GM19023 (cell line): ENCODE results near the gene IP6K1.

Experiments used
- ATAC-seq: cut with Tn5 transposase; IDR thresholded peaks from one replicate; pipeline ENCODE4 v1.9.1; 2021; ENCODE audit warnings: mild to moderate bottlenecking, moderate library complexity; ENCODE audit not compliant: unreplicated experiment

The IP6K1 gene

GRCh38 chr3:49727154-49727923, 59.0 kb downstream of the IP6K1 start:
- no peak for ATAC-seq

DNA sequence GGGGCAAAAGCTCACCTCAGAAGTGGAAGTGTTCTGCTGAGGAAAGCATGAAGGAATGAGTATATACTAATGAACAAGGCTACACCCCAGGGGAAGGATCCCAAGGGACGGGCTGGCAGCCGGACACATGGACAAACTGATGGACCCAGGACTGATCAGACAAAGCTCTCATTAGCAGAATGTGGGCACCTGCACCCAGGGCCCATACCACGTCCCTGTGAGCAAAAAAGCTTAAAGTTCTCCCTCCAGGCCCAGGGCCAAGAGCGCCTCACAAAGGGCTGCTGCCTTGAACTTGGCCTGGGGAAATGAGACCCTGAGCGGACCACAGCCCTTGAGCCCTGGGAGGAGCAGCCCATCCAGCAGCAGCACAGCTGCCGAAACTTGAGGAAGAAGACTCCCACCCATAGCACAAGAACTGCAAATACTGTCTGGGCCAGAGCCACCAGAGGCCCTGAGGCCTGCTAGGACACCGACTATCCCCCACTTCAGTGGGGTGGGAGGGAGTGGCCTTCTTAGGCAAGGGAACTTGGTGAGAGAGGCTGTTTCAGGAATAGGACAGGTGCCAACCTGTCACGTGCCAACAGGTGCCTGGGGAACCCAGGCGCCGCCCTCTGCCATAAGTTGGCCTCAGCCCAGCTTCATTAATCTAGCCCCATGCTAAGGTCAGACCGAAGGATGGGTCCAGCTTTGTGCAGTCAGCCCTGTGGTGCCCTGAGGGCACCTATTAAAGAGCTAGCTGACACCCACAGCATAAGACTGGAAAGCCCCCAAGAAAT, 60.2 kb downstream of the IP6K1 start:
- no peak for ATAC-seq

DNA sequence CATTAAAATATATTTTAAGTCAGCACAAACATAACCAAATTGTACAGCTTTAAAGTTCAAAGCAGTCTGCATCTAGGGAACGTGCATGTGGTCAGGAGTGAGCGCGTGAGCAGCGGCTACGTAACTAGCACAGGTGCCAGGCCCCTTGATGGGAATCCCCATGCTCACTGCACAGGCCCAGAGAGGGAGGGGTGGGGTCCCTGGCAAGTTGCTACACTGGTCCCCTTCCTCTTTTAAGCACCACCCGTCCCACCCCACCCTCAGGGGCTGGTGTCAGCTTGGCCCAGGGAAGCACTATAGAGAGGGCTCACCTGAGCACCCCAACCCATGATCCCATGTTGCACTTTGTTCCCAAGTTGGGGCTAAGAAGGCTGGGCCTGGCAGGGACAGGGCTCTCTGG, 61.8 kb downstream of the IP6K1 start:
- no peak for ATAC-seq

DNA sequence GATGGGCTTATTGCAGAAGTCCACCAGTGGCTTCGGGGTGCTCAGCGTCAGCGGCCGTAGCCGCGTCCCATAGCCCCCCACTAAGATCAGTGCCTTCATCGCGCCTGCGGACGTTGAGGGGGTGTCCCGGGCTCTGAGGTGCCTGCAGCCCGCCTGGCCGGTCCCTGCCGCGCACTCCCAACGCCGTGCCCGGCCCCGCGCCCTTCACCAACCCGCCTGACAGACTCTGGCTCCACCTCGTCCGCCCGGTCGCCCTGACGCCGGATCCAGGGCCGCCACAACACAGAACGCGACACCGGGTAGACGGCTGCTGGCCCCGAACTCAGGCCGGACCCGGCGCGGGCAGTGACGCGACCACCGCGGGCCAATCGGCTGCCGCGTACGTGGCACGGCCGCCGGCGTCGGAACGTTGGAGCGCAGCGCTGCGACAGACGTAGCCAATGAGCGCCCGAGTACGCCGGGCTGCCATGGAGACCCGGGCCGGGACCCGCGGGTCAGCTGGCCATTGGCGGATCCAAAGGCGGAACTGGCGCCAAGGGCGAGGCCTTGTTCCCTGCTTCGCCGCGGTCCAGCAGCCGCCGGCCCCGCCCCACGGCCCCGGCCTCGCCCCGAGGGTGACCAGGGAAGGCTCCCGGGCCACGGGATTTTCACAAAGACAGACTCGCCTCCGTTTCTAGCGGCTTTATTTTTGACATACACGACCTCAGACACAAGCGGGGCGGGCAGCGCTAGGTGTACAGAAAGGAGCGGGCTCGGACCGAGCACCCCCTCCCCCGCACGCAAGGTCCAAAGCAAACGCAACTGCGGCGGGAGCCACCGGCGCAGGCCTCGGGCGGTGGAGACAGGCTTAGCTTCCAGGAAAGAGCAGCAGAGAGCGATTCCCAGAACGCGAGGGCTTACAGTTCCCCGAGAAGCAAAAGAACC, 62.5 kb downstream of the IP6K1 start, which contains the start of gene GMPPB:
Gene GMPPB, minus strand, starts transcription at position 324 of the 924 bp plus-strand sequence. Its CDS starts 225 bp downstream, at position 99.
- ATAC-seq, result peak; percentile 80

GRCh38 chr3:49723296-49723627, 63.1 kb downstream of the IP6K1 start:
- ATAC-seq, result no peak

- ATAC-seq, result no peak
Measured at GRCh38 chr3:49722896-49723295, 63.4 kb downstream of the IP6K1 start.

DNA sequence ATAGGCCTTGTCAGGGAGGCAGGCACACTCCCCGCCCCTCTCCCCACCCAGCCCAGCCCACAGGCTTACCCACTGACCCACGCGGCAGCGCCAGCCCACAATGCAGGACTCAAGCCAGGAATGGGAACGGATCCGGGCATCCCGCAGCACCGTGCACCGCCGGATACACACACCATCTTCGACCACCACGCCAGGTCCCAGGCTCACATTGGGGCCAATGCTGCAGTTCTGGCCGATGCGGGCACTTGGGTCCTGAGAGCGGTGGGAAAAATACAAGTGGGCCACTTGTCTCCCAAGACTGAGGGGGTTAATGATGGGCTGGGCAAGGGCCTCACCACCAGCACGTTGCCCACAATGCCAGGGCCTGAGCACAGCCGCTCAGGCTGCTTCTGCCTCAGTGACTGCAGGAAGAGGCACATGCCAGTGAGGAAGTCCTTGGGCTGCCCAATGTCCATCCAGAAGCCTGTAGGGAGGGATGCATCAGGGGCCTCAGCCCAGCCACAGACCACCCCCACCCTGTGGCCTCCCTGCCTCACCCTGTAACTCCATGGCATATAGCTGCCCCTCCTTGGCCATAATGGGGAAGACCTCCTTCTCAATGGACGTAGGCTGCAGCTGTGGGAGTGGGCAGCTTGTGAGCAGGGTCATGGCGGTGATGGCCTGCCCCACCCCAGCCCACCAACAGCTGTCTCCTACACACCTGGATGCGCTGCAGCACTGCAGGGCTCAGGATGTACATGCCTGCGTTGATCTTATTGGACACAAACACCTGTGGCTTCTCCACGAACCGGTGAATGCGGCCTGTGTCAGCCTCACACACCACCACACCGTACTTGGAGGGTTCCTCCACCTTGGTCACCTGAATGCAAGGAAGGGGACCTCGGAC, 64.2 kb downstream of the IP6K1 start:
- ATAC-seq, result no peak

DNA sequence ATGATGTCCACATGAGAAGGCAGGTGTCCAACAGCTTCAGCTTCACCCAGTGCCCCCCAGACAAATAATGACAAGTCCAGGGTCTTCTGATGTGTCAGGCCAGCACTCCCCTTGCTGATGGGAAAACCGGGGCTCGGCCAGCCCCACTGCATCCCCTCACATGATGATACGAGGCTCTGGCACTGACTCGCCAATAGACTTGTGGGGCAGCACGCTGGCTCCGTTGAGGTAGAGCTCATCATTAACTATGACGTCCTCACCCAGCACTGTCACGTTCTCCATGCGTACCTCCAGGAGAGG, 64.8 kb downstream of the IP6K1 start:
- ATAC-seq, result no peak

DNA sequence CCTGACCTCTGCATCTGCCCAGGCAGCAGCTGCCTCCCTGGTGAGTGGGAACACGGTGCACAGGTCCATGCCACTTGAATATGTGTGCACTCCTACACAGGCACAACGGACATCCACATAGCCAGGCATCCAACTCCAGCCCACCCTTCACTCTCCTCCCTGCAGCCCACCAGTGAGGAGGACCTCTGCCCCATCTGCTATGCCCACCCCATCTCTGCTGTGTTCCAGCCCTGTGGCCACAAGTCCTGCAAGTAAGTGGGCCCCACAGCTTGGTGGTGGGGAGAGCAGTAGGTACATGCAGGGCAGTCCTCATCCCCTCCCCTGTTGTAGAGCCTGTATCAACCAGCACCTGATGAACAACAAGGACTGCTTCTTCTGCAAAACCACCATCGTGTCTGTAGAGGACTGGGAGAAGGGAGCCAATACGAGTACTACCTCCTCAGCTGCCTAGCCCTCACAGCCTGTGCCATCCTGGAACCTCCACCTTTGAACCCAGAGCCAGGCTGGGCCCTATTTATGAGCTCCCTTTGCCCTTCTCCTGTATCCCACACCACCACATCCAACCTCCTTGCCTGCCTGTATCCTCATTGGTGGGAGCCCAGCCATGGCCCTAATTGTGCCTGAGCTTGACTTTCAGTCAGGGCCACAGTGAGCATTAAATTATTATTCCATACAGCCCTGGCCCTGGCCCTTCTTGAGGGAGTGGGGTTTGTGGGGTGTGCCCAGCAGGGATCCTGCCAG, 65.3 kb downstream of the IP6K1 start:
- ATAC-seq, result no peak

GRCh38 chr3:49719214-49719884, 67.0 kb downstream of the IP6K1 start, which contains the start of gene AMIGO3:
AMIGO3 (minus strand) TSS chr3:49719684; CDS start chr3:49719465, 219 bp downstream.
- peak; percentile 47 for ATAC-seq

DNA sequence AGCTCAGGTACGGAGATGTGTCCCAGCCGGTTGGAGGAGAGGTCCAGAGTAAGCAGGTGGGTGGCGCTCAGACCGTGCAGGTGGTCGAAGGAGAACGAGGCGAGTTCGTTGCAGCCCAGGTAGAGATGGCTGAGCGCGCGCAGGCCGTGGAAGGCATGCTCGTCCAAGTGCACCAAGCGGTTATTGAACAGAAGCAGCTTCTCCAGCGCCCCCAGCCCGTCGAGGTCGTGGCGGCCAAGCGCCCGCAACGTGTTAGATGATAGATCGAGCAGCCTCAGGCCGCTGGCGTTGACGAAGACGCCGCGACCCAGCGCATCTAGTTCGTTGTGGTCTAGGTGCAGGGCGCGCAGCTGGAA, 67.5 kb downstream of the IP6K1 start:
- ATAC-seq, result no peak

GRCh38 chr3:49717959-49718857, 68.1 kb downstream of the IP6K1 start:
- no peak for ATAC-seq

GRCh38 chr3:49717211-49717958, 69.0 kb downstream of the IP6K1 start:
- ATAC-seq, result no peak

DNA sequence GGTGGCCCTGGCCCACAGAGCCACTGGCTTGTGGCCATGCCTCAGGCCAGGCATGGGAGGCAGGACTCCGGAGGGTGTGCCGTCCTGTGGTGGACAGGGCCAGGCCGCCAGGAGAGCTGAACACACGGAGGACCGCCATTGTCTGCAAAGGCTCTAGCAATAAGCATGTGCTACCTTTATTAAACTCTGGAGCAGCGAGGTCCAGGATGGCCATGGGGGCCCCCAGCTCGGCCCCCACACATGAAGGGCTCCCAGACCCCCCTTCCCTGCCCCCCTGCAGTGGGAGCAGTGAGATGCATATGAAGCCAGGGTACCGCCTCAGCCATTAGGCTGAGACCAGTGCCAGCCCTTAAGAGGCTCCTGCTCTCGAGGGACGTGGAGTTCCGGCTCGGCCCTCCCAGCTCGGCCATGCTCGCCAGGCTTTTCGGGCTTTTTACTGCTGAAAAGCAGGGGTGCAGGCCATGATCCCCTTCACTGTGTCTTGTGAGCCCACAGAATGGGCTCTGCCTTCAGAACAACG, 69.6 kb downstream of the IP6K1 start:
- no peak for ATAC-seq

- ATAC-seq, result no peak
Measured at GRCh38 chr3:49716169-49716568, 70.2 kb downstream of the IP6K1 start.

DNA sequence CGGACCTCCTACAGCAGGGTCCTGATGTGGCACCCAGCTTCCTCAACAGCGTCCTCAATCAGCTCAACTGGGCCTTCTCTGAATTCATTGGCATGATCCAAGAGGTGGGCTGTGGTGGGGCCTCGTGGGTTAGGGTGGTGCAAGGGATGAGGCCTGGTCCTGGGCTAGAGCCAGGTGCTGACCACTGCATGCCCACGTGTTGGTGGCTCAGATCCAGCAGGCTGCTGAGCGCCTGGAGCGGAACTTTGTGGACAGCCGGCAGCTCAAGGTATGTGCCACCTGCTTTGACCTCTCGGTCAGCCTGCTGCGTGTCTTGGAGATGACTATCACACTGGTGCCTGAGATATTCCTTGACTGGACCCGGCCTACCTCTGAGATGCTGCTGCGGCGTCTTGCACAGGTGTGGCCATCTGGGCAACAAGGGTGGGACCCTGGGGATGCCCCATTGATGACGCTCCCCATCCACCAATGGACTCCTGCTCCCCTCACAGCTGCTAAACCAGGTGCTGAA, 70.7 kb downstream of the IP6K1 start:
- no peak for ATAC-seq
